AG09309 (cell line): ENCODE measurements around the gene HSF2BP.

Experiments
- DNase-seq: peaks from one replicate; pipeline ENCODE4 v3.0.0-alpha.2; 2010; ENCODE audit warnings: low read depth
- H3K4me3 ChIP-seq: 2 replicates; pipeline ENCODE4 v1.5.1; 2011; ENCODE audit warnings: mild to moderate bottlenecking, low read depth, low read length, moderate library complexity; ENCODE audit not compliant: control insufficient read depth
- CTCF ChIP-seq: IDR thresholded peaks from 2 replicates; pipeline ENCODE4 v1.5.1; 2011; ENCODE audit warnings: mild to moderate bottlenecking, low read depth, low read length, inconsistent platforms; ENCODE audit not compliant: insufficient read depth, control insufficient read depth; ENCODE audit errors: missing control alignments

Gene HSF2BP

GRCh38 chr21:43659136-43660000, at the start of gene HSF2BP, which contains the start of gene RRP1B:
Gene HSF2BP (minus strand): TSS chr21:43659488. CDS start chr21:43658096, 1,392 bp downstream.
Gene RRP1B (plus strand): TSS chr21:43659560. CDS start chr21:43659665, 105 bp downstream.
- no peak for TF ChIP-seq CTCF
- peak within 1 kb of the TSS; percentile 47 for H3K4me3 ChIP-seq

GRCh38 chr21:43708745-43709381, 49.6 kb upstream of the HSF2BP start:
- DNase-seq, result no peak
- no peak overlapping the region for H3K4me3 ChIP-seq
- TF ChIP-seq CTCF, result no peak

More at GRCh38 chr21:43659136-43660000, at the start of gene HSF2BP, which contains the start of gene RRP1B:
- peak; percentile 16 for DNase-seq

- no peak for TF ChIP-seq CTCF
- H3K4me3 ChIP-seq, result no peak overlapping the region
- no peak for DNase-seq
These were observed 48.2 kb upstream of the HSF2BP start for GRCh38 chr21:43707462-43707861.

GRCh38 chr21:43703035-43703880, 44.0 kb upstream of the HSF2BP start:
- DNase-seq, result no peak
- no peak overlapping the region for H3K4me3 ChIP-seq

GRCh38 chr21:43702785-43703034, 43.4 kb upstream of the HSF2BP start:
- no peak for DNase-seq
- TF ChIP-seq CTCF, result no peak
- H3K4me3 ChIP-seq, result no peak overlapping the region

More at GRCh38 chr21:43703035-43703880, 44.0 kb upstream of the HSF2BP start:
- no peak for TF ChIP-seq CTCF
